GM03348 (cell line): ENCODE results near the gene TMEM263.
"Not testable (repeated sequence)": the region's sequence is repeated elsewhere in the genome, so short reads cannot be mapped to it uniquely, and the experiment has no call there.

ENCODE experiments used
- DNase-seq: peaks from one replicate; pipeline ENCODE4 v3.0.0; 2012; ENCODE audit warnings: low spot score

TMEM263 gene

DNA sequence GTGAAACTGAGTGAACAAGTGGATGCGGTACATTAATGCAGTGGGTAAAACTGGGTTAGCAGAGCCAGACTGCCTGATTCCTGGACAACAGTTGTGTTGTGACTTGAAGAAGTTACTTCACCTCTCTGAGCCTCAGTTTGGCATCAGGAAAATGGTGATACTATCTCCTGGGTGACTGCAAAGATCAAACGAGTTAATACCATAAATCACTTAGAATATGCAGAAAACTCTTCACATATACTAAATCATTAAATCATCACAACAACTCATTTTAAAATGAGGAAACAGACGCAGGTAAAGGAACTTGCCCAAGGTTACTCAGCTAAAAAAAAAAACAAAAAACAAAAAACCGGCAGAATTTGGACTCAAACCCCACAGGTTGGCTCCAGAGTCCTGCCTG, 30.4 kb downstream of the TMEM263 start:
- no peak for DNase-seq

DNA sequence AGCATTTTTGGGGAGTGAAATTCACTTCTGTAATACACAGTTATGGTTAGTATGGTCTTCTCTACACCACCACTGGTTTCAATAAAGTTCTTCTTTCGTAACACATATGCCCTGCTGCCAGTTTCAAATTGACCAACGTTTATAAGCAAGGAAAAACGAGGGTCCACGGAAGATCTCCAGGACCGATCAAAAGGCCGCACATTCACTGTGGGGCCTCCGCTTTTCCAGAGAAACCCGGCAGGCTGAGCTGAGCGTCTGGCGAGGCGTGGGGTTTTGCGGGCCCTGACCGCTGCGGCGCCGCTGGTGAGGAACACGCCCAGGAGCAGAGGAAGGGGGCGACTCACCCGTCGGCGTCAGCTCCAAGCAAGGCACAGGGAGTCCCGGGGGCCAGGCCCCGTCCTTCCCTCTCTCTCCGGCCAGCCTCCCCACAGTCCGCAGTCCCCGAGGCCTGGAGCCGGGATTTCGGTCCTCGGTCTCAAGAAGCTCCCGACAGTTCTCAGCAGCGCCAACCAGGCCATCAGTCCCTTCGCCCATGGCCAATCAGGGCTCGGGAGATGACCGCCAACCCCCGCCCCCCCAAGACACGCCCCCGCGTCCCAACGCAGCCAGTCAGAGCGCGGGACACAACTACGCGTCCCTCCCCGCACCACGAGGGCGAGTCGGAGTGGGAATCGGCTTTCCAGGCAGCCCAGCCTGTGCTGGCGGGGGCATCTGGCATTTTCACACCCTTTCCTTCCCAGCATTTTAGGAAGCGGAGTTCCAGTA, 31.1 kb downstream of the TMEM263 start, which contains the start of gene MTERF2:
Gene MTERF2 (minus strand): TSS at position 522 of the 765 bp plus-strand sequence. CDS start 8,432 bp downstream, outside the sequence.
- DNase-seq = peak; percentile 98

DNA sequence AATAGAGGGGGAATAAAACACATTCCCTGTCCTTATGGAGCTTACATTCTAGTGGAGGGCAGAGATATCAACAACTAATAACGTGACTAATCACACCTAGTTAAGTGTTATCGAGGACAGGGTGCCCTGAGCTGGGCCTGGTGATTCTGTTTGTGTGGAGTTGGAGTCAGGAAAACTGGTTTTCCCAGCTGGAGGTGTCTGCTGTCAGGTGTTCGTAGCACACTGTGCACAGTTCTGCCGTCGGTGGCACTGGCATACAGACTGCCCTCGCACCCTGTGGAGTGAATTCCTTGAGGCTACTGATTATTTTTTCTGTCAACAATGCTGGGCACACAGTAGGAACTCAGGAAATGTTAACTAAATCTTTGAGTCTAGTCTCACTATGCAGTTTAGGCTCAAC, 32.1 kb downstream of the TMEM263 start:
- no peak for DNase-seq

DNA sequence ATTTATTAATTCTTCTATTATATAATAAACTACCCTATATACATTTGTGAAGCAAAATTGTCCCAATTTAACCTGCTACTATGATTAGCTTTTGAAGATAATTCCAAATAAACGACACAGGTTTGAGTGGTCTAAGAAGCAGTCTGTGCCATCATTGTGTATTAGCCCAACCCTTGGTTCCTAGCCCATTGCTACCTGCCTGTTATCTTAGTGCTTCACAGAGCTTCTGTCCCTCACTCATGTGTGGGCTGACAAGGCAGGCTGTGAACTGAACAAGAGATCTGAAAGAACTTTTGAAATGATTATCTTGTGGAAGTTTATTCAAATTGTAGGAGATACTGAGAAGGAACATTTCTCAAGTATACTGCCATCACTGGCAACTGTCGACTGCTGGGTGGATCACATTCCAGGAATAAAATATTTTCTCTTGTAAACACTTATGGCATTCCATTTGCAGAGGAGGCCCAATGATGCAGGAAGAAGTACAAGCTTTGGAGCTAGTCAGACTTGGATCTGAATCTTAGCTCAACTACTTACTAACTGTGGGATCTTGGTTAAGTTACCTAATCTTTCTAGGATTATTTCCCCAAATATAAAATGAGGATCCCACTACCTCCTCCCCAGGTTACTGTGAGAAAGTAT, 39.0 kb downstream of the TMEM263 start:
- peak; percentile 62 for DNase-seq

DNA sequence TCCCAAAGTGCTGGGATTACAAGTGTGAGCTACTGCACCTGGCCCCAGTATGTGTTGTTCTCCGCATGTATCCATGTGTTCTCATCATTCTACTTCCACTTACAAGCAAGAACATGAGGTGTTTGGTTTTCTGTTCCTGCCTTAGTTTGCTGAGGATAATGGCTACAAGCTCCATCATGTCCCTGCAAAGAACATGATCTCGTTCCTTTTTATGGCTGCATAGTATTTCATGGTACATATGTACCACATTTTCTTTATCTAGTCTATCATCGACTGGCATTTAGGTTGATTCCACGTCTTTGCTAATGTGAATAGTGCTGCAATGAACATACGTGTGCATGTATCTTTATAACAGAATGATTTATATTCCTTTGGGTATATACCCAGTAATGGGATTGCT, 40.4 kb downstream of the TMEM263 start:
- DNase-seq = not testable (repeated sequence)

DNA sequence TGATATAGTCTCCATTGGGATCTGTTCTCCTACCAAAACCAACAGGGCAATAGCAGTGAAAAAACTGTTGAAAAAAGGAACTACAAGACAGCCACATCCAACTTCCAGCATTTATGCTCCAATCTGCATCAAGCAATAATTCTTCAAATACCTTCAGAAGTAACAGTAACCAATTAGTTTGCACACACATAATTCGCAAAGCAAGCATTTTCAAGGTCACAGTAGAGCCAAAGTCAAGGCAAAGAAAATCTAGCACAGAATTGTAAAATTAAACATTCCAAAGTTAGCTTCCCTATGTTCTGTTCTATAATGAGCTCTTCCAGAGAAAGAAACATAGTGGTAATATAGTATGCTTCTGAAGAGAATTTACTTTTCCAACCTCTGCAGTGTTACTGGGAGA, 42.2 kb downstream of the TMEM263 start:
- no peak for DNase-seq

DNA sequence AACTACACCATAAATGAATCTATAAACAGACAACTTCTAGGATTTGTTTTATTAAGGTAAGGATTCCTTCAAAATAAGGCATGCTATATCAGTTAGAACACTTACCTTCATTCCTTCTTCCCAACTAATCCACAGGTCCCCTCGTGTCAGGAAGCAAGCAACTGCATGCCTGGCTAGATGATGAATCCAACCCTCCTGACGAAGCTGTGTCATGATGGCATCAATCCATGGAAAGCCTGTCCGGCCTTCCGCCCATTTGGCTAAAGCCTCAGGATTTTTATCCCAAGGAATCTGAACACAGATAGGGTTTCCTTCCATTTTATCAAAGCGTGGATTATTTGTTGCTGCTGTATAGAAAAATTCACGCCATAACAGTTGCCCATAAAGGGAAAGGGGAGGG, 43.7 kb downstream of the TMEM263 start:
- peak; percentile 40 for DNase-seq

DNA sequence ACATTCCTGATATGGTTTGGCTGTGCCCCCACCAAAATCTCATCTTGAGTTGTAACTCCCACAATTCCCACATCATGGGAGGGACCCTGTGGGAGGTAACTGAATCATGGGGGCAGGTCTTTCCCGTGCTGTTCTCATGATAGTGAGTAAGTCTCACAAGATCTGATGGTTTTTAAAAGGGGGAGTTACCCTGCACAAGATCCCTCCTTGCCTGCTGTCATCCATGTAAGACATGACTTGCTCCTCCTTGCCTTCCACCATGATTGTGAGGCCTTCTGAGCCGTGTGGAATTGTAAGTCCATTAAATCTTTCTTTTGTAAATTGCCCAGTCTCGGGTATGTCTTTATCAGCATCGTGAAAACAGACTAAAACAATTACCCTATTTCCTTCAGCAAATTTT, 47.0 kb downstream of the TMEM263 start:
- not testable (repeated sequence) for DNase-seq

DNA sequence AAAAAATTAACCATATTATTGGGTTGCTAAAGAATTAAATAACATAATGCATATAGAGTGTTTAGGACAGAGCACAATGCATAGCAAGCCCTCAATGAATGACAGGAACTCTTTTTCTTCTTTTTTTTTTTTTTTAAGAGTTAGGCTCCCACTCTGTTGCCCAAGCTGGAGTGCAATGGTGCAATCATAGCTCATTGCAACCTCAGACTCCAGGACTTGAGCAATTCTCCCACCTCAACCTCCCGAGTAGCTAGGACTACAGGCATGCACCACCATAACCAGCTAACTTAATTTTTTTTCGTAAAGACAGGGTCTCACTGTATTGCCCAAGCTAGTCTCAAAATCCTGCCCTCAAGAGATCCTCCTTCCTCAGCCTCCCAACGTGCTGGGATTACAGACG, 51.7 kb downstream of the TMEM263 start:
- no peak for DNase-seq

DNA sequence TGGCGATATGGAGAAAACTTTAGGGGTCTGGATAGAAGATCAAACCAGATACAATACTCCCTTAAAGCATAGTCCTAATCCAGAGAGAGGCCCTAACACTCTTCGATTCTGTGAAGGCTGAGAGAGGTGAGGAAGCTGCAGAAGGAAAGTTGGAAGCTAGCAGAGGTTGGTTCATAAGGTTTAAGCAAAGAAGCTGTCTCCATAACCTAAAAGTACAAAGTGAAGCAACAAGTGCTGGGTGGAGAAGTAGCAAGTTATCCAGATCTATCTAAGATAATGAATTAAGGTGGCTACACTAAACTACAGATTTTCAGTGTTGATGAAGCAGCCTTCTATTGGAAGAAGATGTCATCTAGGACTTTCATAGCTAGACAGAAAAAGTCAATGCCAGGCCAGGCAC, 55.8 kb downstream of the TMEM263 start:
- no peak for DNase-seq

DNA sequence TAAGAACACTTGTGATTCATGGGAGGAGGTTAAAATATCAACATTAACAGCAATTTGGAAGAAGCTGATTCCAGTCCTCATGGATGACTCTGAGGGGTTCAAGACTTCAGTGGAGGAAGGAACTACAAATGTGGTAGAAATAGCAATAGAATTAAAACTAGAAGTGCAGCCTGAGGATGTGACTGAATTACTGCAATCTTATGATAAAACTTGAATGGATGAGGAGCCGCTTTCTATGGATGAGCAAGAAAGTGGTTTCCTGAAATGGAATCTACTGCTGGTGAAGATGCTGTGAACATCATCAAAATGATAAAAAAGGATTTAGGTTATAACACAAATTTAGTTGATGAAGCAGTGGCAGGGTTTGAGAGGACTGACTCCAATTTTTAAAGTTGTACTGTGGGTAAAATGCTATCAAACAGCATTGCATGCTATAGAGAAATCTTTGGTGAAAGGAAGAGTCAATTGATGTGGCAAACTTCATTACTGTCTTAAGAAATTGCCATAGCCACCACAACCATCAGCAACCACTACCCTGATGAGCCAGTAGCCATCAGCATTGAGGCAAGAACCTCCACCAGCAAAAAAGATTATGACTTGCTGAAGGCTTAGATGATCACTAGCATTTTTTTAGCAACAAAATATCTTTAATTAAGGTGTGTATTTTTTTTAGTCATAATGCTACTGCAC, 57.2 kb downstream of the TMEM263 start:
- DNase-seq = no peak

DNA sequence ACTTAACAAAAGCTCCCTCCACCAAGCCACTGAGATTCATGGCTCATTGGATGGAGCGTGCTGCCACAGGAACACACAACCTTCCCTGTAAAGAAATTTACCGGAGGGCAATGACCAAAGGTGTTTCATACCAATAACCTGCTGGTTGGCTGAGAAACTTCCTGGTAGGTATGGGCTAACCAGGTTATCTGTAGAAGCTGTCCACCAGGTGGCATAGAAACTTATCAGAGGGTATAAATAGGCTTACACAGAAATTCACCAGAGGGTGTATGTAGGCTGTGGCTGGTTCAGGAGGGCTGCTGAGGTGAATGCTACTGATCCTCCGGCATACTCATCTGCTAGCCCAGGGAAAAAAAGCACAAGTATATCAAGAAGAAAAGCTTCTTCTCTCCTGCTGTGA, 58.3 kb downstream of the TMEM263 start:
- DNase-seq = no peak

DNA sequence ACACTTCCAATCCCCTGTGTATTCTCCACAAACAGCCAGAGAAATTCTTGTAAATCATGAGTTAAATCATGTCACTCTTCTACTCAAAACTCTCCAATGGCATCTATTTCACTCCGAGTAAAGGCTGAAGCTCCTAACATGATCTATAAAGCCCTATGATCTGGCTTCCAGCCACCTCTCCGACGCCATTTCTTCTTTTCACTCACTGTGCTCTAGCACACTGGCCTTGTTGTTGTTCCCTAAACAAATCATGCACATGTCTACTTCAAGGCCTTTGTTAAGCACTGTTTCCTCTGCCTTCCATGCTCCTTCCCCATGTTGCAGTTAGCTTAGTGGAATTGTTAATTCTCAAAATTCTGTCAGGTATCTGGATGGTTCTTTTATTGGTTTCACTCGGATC, 61.3 kb downstream of the TMEM263 start:
- no peak for DNase-seq

DNA sequence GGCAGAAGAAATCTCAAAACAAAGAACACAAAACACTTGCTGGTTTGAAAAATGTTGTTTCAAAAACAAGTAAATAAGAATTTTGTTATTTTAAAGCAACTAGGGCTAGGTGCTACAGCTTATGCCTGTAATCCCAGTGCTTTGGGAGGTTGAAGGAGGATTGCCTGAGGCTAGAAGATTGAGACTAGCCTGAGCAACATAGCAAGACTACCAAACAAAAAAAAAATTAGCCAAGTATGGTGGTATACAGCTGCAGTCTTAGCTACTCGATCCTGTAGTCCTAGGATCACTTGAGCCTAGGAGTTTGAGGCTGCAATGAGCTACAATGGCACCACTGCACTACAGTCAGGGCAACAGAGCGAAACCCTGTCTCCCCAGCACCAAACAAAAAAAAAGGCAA, 63.8 kb downstream of the TMEM263 start:
- DNase-seq = no peak
